ENCODE data around the gene KIFC3. TPM values are rescaled to one million over a fixed set of nuclear protein-coding genes. Genes with fewer than 3 reads are reported as not detected.

The KIFC3 gene

GRCh38 chr16:57709663-57710062, 92.6 kb downstream of the KIFC3 start:
- Histone ChIP-seq H3K27me3 (ENCODE audit: control insufficient read depth, insufficient read depth, low read length) (peaks cover 68% of the 10 kb centered on the region), H3K4me1 (ENCODE audit: control insufficient read depth, insufficient read depth, low read length) (no peaks in the 10 kb centered on the region), H3K4me3 (ENCODE audit: low read length) (no peak overlapping the region)

More at GRCh38 chr16:57709663-57710062, 92.6 kb downstream of the KIFC3 start:
- Histone ChIP-seq H3K9ac (ENCODE audit: low read depth, low read length) (no peak overlapping the region), H3K36me3 (ENCODE audit: insufficient read depth, low read length) (no peaks in the 10 kb centered on the region), H3K4me2 (ENCODE audit: low read length) (no peak overlapping the region), H3K9me3 (replicated peaks; ENCODE audit: low read length) (no peaks in the 10 kb centered on the region)

Small RNAs within 50 kb of the gene (small RNA-seq; reads per million reads assigned to genes)
- gene MIR6772 (not detected), gene RNU6-20P (5.9 reads per million, percentile 87 among the genes with 10 or more reads in this experiment)

Measured in skeletal muscle satellite cell (primary cell).